Mesothelial cell of epicardium (in vitro differentiated cells): ENCODE results near the gene FRG2. TPM values are rescaled to one million over a fixed set of nuclear protein-coding genes. Genes with fewer than 3 reads are reported as not detected.
"Not testable (repeated sequence)": the region's sequence is repeated elsewhere in the genome, so short reads cannot be mapped to it uniquely, and the experiment has no call there.

Source experiments
- DNase-seq, 2 experiments: peaks; one replicate each; pipeline ENCODE4 v3.0.0; 2021; ENCODE audit warnings: low spot score in 2 of 2; ENCODE audit not compliant: unreplicated experiment in 2 of 2
- H3K27ac Mint-ChIP-seq: 2 replicates; pipeline ENCODE4 v1.8.0; 2021; ENCODE audit warnings: mixed read lengths
- H3K27me3 Mint-ChIP-seq: 2 replicates; pipeline ENCODE4 v1.8.0; 2021; ENCODE audit warnings: low read depth, mixed read lengths
- H3K36me3 Mint-ChIP-seq: 2 replicates; pipeline ENCODE4 v1.8.0; 2021; ENCODE audit warnings: mixed read lengths
- H3K4me1 Mint-ChIP-seq: 2 replicates; pipeline ENCODE4 v1.8.0; 2021; ENCODE audit warnings: mixed read lengths
- H3K4me3 Mint-ChIP-seq: 2 replicates; pipeline ENCODE4 v1.8.0; 2021; ENCODE audit warnings: mild to moderate bottlenecking, moderate library complexity, mixed read lengths
- H3K9me3 Mint-ChIP-seq: 2 replicates; pipeline ENCODE4 v1.8.0; 2021; ENCODE audit warnings: mixed read lengths
- CTCF ChIP-seq: fragments of 200-600 bp; sonication (generic); IDR thresholded peaks from one replicate; pipeline ENCODE4 v1.5.0; 2021; ENCODE audit warnings: antibody characterized with exemption; ENCODE audit not compliant: unreplicated experiment
- total RNA-seq: library from RNA; stranded (reverse); gene quantifications from 3 replicates; pipeline ENCODE4 v1.2.1, GENCODE V29; 2021

FRG2 gene
- total RNA-seq, 1 donor from 2014 or later, result not detected

DNA sequence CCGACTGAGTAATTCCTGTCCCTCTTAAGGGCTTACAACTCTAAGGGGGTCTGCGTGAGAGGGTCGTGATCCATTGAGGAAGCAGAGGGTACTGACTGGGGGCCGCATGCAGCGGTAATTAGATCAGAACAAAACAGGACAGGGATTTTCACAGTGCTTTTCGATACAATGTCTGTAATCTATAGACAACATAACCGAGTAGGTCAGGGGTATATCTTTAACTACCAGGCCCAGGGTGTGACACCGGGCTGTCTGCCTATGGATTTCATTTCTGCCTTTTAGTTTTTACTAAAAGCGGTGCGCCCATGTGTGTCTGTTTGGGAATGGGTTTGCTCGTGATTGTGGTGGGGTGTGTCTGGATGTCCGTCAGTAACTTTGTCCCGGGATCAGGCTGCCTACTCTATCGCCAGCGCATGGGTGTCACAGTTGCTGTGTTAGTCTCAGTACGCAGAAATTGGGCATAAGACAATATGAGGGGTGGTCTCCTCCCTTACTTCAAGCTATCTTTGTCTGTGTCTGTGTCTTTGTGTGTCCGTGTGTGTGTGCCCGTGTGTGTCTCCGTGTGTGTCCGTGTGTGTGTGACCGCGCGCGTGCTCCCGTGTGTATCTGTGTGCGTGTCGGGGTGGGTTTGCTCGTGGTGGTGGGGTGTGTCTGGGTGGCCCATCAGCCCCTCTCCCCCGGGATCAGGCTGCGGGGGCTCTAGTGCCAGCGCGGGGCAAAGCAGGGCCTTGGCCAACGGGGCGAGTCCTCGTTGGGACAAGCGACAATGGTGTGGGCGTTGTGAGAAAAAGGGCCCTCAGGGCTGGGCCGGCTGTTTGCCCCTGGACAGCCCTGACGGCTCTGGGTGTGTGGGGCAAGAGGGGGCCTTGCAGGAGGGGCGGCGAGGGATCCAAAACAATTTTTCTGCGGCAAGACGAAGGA, 10.4 kb downstream of the FRG2 start:
- Mint-ChIP-seq H3K27me3 (no peaks in the 10 kb centered on the region), H3K4me3 (no peak overlapping the region), H3K9me3 (peaks cover 42% of the 10 kb centered on the region), H3K36me3 (peaks cover 9% of the 10 kb centered on the region), H3K4me1 (no peaks in the 10 kb centered on the region), H3K27ac (no peak overlapping the region)
- TF ChIP-seq CTCF, result no peak
- DNase-seq, result no peak

DNA sequence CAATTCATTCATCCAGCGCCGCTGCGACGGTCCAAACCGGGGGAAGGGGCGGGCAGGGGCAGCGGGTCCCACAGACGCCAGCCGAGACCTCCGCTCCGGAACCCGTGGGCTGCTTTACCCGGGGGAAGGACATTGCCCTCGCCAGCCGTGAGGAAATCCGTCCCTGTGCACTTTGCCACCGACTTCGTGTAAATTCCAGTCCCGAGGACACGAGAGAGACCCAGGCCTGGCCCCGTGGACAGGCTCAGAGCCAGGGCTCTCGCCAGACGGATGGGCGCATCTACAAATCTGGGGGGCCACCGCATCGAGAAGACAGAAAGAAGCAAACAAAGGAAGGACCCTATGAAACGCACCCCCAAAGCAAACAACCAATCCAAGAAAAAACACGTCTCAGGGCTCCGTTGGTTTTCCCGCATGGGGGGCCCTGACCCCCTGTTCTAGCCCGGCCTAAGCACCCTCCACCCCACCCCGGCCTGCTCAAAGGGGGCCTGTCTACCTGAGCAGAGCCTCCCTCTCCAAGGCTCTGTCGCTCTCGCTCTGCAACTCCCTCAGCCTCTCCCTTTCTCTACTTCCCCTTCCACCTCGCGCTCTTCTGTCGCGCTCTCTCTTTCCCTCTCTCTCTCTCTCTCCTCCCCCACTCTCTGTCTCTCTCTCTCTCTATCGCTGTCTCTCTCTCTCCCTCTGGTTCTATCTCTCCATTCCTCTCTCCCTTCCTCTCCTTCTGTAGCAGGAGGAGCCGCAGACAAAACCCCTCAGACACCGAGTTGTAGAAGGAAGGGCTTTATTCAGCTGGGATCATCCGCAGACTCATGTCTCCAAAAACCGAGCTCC, 11.3 kb downstream of the FRG2 start:
- TF ChIP-seq CTCF, result no peak
- no peak overlapping the region for H3K4me3 Mint-ChIP-seq
- no peak for DNase-seq
- peaks cover 9% of the 10 kb centered on the region for H3K36me3 Mint-ChIP-seq
- no peak overlapping the region for H3K27ac Mint-ChIP-seq
- H3K9me3 Mint-ChIP-seq, result peaks cover 46% of the 10 kb centered on the region
- H3K4me1 Mint-ChIP-seq, result no peaks in the 10 kb centered on the region
- no peaks in the 10 kb centered on the region for H3K27me3 Mint-ChIP-seq

DNA sequence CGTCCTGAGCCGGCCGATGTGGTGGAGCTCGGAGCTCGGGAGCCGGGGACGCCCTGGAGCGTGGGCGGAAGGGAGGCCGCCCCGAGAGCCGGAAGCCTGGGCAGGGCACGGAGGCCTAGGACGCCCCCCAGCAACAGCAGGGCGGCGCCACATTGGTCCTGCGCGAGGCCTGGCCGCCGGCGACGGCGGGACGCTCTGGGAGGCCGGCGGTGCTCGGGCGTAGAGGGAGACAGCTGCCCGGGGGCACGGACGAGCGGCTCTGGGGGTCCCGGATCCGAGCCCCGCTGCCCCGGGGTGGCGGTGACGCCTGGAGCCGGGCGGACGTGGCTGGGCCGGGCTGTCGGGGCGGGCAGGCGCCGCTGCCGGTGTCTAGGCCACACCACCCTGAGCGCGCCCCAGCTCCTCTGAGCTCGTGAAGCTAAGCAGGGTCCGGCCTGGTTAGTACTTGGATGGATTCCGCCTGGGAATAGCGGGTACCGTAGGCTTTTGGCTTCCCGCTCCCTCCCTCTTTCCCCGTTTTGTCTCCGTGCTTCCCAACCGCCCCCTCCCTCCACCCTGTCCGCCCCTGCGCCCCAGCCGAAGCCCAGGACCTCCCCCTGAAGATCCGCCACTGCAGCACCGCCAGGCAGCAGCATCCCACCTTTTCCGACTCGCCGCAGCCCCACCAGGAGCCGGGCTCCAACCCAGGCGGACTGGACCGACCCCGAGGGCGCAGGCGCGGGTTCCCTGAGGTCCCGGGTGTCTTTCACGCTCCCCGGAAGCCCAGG, 12.1 kb downstream of the FRG2 start:
- H3K27ac Mint-ChIP-seq, result no peak overlapping the region
- TF ChIP-seq CTCF, result no peak
- peaks cover 46% of the 10 kb centered on the region for H3K9me3 Mint-ChIP-seq
- no peak for DNase-seq
- H3K36me3 Mint-ChIP-seq, result peaks cover 9% of the 10 kb centered on the region
- no peaks in the 10 kb centered on the region for H3K27me3 Mint-ChIP-seq
- H3K4me3 Mint-ChIP-seq, result no peak overlapping the region
- H3K4me1 Mint-ChIP-seq, result no peaks in the 10 kb centered on the region

GRCh38 chr4:189989941-189990340, 37.1 kb downstream of the FRG2 start:
- H3K36me3 Mint-ChIP-seq, H3K27me3 Mint-ChIP-seq, H3K4me3 Mint-ChIP-seq, DNase-seq, H3K4me1 Mint-ChIP-seq, H3K27ac Mint-ChIP-seq: not testable (repeated sequence)
- H3K9me3 Mint-ChIP-seq, result peaks cover 56% of the 10 kb centered on the region

DNA sequence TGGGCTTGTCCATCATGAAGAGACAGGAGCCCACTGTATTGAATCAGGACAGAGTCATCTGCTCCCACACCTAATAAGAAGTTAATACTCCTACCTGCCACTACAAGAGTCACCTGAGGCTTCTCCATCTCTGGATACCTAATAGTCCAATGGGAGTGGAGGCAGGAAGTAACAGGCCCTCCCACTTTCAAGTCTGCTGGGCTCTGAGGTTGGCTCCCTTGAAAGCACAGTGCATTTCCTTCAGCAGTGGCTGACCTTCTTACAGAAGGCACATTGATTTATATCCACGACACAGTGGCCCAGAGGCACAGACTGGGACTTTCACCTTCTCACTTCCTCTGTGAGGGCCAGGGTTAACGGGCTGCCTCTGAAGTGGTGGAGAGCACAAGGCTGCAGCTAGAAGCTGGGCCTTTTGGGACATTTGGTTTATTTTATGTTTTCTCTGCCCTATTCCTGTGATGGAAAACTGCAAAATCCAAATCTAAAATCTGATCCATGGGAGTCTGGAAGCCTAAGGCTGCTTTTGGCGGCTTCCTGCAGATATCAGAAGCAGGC, 38.1 kb downstream of the FRG2 start:
- no peak for DNase-seq

GRCh38 chr4:189985651-189986243, 41.3 kb downstream of the FRG2 start:
- H3K4me3 Mint-ChIP-seq, H3K36me3 Mint-ChIP-seq, H3K4me1 Mint-ChIP-seq, H3K27ac Mint-ChIP-seq, H3K27me3 Mint-ChIP-seq, DNase-seq: not testable (repeated sequence)
- H3K9me3 Mint-ChIP-seq, result peaks cover 50% of the 10 kb centered on the region

More for the DNA sequence above, 38.1 kb downstream of the FRG2 start:
- no peak for TF ChIP-seq CTCF
- Mint-ChIP-seq H3K36me3 (peaks cover 3% of the 10 kb centered on the region), H3K4me1 (no peaks in the 10 kb centered on the region), H3K27ac (no peak overlapping the region), H3K4me3 (no peak overlapping the region), H3K9me3 (peaks cover 51% of the 10 kb centered on the region), H3K27me3 (no peaks in the 10 kb centered on the region)

- H3K4me1 Mint-ChIP-seq, H3K27me3 Mint-ChIP-seq, H3K27ac Mint-ChIP-seq, H3K4me3 Mint-ChIP-seq, DNase-seq, H3K36me3 Mint-ChIP-seq: not testable (repeated sequence)
- peaks cover 54% of the 10 kb centered on the region for H3K9me3 Mint-ChIP-seq
These were observed 42.4 kb downstream of the FRG2 start for GRCh38 chr4:189984661-189985060.

DNA sequence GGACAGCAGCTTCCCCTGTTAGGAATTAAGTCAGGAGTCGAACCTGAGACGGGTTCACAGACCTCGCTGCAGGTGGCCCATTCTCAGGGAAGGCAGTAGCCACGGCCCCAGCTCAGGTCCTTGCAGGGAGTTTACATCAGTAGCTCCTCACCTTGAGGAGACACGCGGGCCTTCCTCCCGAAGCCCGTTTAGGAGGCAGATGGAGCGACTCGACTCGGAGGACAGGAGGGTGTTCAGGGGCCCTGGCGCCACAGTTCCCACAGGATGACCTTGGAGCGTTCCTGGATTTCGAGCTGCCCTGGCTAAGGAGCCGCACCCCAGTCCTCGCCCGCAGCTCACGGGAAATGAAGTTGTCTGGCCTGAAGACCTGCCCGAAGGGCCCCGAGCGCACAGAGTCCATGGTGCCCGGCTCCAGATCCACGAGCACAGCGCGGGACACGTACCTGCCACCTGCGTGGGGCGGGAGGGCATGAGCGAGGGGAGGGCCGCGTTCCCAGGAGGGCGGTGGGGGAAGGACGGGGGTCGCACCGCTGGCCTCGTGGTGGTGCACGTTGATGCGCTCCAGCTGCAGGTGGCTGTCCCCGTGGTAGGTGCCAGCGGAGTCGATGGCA, 43.0 kb downstream of the FRG2 start:
- not testable (repeated sequence) for H3K27me3 Mint-ChIP-seq, H3K36me3 Mint-ChIP-seq, DNase-seq, H3K4me3 Mint-ChIP-seq, H3K27ac Mint-ChIP-seq, H3K4me1 Mint-ChIP-seq
- peaks cover 57% of the 10 kb centered on the region for H3K9me3 Mint-ChIP-seq
